Measurements from ENCODE around the gene ARID1A. TPM values are rescaled to one million over a fixed set of nuclear protein-coding genes. Genes with fewer than 3 reads are reported as not detected.

The ARID1A gene
- total and polyA plus RNA-seq, 9 of the 15 experiments (the other 6 are each of a cell fraction or from before 2014, with no cell fraction given): 8.3 to 88.3 (median 22.5) TPM

DNA sequence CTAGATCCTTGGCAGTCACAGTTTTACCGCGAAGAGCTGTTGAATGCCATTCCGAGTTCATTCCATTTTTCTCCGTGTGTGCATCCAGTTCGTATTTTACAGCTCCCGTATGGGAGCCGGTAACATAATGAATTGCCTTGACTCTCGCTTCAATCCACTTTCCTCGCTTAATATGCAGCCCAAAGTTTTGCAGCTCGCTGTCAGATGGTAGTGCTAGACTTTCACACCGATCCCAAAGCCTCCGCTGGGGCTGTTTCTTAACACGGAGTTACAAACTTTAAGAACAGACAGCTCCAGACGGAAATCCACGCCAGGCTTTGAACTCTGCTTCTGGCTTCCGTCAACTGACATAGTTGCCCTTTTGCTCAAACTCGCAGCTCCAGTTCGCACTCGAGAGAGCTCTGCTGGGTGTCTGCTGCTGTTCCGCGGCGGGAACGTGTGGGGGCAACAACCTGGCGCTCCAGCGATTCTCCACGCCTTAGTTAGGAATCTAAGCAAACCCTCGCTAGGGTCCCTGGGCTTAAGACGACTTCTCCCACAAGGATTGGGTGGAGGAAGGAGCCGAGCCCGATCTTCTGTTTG is 3.5 kb upstream of the ARID1A start (continued):
- no peak for TF ChIP-seq CLOCK (CRISPR knock-in tag; IDR thresholded peaks at IDR 0.05; ENCODE audit: borderline replicate concordance)
- 0 out of 2 replicates have a peak, but pooled peaks have one; percentile 23 for TF ChIP-seq MYNN (IDR thresholded peaks at IDR 0.05)
- TF ChIP-seq MYNN (CRISPR knock-in tag; IDR thresholded peaks at IDR 0.05): no peak
- TF ChIP-seq TEAD2 (tag; IDR thresholded peaks at IDR 0.05): 0 out of 2 replicates have a peak, but pooled peaks have one; percentile 30

DNA sequence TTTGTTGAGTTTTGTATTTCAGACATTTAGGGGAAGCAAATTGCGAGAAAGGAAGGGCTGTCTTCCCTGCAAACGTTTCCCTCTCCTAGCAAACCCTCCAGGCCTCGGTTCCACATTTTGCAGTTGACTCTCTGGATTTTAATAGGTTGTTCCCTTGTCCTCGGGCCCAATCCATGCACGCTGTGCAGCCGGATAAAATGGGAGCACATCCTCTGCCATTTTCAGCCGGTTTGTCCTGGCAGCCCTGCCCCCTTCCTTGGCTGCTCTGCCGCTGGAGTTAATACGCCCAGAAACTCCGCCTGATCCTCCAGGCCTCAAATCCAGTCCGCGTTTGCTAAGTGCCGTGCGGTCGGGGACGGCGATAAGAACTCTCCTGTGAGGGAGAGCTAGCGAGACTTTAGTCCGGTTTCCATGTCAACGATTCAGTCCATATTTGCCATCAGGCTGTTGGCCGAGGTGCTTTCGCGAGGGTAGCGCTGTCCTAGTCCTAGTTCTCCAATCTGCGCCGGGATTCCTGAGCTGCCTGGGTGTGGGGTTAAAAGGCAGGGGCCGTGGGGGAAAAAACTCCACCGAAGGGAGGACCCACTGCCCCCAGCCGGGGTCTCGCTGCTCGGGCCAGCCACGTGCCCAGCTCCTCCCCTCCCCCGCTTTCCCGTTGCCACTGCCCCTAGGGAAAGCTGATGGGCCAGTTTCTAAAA is 2.9 kb upstream of the ARID1A start:
- no peaks in the 10 kb centered on the region for H3K9me3 ChIP-seq (replicated peaks; ENCODE audit: control insufficient read depth, insufficient read depth, low read depth, low read length)
- H3K36me3 ChIP-seq (ENCODE audit: control insufficient read depth, insufficient read depth, low read length): no peaks in the 10 kb centered on the region
- peak overlapping the region; percentile 88 to 93 for H3K9ac ChIP-seq (ENCODE audit: insufficient read depth in 1 of 2, low read depth in 2 of 2, low read length in 2 of 2)
- peak overlapping the region; percentile 92 for H3K27ac ChIP-seq (ENCODE audit: extremely low read depth, low read depth, low read length)
- peak overlapping the region; percentile 79 for H3K4me3 ChIP-seq
- WGBS (ENCODE audit: insufficient coverage, low coverage, missing lambda C conversion rate): under 1% methylated on average over 34 of the region's 34 CpGs
- intact Hi-C loops (cut with micrococcal nuclease): loop anchor here (1.0 to 10.0 kb wide), 5 partner anchors 30 to 188 kb away; partner anchors contain the start of gene SFN
- TSS peak; percentile 54 for BruUV-seq (replicated peaks)
- peaks cover 37 to 44% of the 10 kb centered on the region in 2 experiments for H3K4me1 ChIP-seq (replicated peaks in 1 of 2; ENCODE audit: control insufficient read depth in 2 of 2, insufficient read depth in 2 of 2, low read length in 2 of 2)
- in situ Hi-C loops (cut with MboI): no loop called here
- no peaks in the 10 kb centered on the region for H3K27me3 ChIP-seq (ENCODE audit: control insufficient read depth in 2 of 2, insufficient read depth in 2 of 2, low read length in 2 of 2)
- H4K20me1 ChIP-seq (replicated peaks; ENCODE audit: control insufficient read depth, insufficient read depth, low read length): peaks cover 2% of the 10 kb centered on the region
- POLR2A ChIA-PET: interaction anchor here (0.6 to 15.7 kb wide), 35 partner anchors 10 to 217 kb away, joined by 3 to 159 read pairs (median 5); partner anchors contain the start of genes GPN2 and PIGV
- ATAC-seq (peak; percentile 67), FAIRE-seq (peak; percentile 99), DNase-seq (ENCODE audit: extremely low read depth in 1 of 4, low spot score in 3 of 4) (peak; percentile 85 to 99 (median 90))
- H3K4me2 ChIP-seq (ENCODE audit: insufficient read depth, low read length): peak overlapping the region; percentile 94
- H3K9me1 ChIP-seq (ENCODE audit: control insufficient read depth, insufficient read depth, low read length): no peaks in the 10 kb centered on the region
- CTCF ChIA-PET (ENCODE audit: low intra/inter-chr PET ratio): interaction anchor here (1.5 kb wide), 1 partner anchor 91 kb away, joined by 3 read pairs; no protein-coding TSS in a partner anchor
- peak overlapping the region; percentile 84 for H2AFZ ChIP-seq (ENCODE audit: low read depth, low read length)
- peaks cover 47% of the 10 kb centered on the region for H3K79me2 ChIP-seq (ENCODE audit: control insufficient read depth, insufficient read depth, low read length)
- no peak for TF ChIP-seq RBM15 (IDR thresholded peaks at IDR 0.05; ENCODE audit: insufficient read depth, low read length)
- peak; percentile 72 for TF ChIP-seq PKNOX1 (IDR thresholded peaks at IDR 0.05)
- TF ChIP-seq DNMT1 (IDR thresholded peaks at IDR 0.05): no peak
- TF ChIP-seq, protein P1, sequence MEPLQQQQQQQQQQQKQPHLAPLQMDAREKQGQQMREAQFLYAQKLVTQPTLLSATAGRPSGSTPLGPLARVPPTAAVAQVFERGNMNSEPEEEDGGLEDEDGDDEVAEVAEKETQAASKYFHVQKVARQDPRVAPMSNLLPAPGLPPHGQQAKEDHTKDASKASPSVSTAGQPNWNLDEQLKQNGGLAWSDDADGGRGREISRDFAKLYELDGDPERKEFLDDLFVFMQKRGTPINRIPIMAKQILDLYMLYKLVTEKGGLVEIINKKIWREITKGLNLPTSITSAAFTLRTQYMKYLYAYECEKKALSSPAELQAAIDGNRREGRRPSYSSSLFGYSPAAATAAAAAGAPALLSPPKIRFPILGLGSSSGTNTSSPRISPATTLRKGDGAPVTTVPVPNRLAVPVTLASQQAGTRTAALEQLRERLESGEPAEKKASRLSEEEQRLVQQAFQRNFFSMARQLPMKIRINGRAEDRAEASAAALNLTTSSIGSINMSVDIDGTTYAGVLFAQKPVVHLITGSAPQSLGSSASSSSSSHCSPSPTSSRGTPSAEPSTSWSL (CRISPR knock-in tag; IDR thresholded peaks at IDR 0.05; ENCODE audit: borderline replicate concordance): 0 out of 2 replicates have a peak, but pooled peaks have one; percentile 65
- TF ChIP-seq KDM4B (IDR thresholded peaks at IDR 0.05; ENCODE audit: borderline replicate concordance in 2 of 2, low read depth in 1 of 2): peak in 1 of 2 experiments; percentile 79; a peak in 1 of 4 replicates
- TF ChIP-seq HINFP (tag; conservative IDR thresholded peaks at IDR 0.05; ENCODE audit: low read depth): peak; percentile 65; the same call in 1 of the 2 replicates
- peak; percentile 87 for TF ChIP-seq MYNN (IDR thresholded peaks at IDR 0.05)
- no peak for TF ChIP-seq MYNN (CRISPR knock-in tag; IDR thresholded peaks at IDR 0.05)

Measured in K562 (cell line).